RPMI8226 (cell line): ENCODE measurements around the gene QRICH1.

Source experiments
- DNase-seq: peaks from one replicate; pipeline ENCODE4 v3.0.0-alpha.2; 2015

The QRICH1 gene

DNA sequence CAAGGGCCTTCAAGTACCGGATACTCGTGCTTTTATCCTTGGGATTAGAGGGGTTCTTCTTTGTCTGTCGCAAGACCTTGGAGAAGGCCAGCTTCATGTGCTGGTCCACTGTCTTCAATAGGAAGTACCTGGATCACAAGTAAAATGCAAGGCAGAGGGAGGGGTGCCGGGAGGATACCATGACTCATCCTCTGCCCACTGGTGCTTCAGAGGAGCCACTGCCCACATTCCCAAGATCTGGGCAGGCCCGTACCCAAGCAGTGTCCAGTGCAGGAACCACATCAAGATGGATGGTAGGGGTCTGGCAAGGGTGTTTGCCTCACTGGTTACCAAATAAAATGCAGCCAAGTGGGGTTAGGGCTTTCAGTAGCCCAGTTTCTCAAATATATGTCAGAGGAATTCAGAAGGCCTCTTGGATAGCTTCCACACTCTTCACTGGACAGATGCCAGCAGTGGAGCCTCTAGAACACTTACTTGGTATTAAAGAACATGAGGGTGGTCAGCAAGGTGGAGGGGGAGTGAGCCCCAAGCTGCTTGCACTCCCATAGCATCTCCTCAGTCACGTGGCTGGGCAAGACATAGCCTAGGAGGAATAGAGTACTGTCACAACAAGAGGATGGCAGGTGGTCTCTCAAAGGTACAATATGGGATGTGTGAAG lies 61.1 kb downstream of the QRICH1 start:
- no peak for DNase-seq

DNA sequence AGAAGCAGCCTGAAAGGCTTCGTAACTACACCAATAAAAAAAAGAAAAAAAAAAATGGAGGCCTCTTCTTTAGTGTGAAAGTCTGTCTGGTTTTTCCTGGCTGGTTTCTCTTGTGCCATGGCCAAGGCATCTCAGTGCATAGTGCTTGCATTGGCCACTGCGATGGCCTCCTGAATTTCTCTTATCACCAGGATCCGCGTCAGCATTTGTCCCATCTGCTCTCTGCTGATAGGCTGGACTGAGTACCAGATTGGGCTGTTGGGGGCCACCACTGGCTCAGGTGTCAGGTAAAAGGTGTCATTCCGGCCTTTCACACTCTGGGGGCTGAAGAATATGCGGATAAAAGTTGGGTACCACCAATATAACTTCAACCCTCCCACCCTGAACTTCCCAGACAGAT lies 63.5 kb downstream of the QRICH1 start:
- no peak for DNase-seq

DNA sequence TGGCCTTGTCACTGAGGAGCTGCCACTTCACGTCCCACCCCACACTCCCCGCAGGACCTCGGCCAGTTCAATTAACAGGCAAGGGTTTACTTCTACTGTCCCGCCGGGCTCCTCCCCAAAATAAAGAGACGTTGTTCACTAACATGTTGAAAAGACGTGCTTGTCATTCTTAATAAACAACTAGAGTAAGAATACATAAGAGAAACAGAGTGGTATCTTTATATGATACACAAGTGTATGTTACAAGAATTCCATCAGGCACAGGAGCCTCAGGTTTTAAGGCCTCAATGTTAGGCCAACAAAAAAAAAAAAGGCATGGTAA lies 64.3 kb downstream of the QRICH1 start:
- no peak for DNase-seq

DNA sequence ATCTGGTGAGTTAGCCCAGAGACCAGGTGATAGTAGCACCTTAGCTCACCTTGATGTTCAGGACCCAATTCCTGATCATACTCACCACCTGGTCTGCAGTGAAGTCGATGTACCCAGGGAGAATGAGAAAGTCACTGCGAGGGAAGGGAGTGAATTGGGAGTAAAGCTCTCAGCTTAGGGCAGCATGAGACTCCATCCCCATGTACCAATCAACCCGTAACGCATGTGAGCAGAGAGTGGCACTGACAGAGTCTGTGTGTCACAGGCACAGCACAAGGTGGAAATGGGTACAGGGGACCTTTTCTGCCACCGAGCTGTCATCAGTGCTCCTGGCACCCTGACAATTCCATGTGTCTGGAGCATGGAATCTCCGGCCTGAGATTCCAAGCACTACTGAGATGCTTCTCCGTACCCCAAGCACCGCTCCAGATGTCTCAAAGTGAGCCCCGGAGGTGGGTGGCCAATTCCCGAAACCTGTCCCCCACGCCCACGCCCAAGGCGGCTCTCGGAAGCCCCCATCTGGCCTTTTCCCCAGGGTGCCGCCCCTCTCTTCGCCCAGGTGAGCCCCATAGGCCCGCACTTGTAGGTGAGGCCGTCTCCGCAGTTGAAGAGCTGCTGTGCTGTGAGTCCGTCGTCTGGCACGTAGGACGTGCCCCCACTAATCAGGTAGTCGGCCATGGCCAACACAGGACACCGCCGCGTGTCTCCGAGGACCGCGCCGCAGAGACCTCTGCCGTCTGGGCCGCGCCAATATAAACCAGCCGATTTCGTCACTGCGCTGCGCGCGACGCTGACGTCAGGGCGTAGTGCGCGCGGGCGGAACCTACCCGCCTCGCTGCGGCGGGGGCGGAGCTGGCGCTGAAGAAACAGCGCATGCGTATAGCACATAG lies 65.0 kb downstream of the QRICH1 start, which contains the start of gene IMPDH2:
Gene IMPDH2, minus strand, starts transcription at position 726 of the 890 bp plus-strand sequence. Its CDS starts 48 bp downstream, at position 678.
- DNase-seq: peak; percentile 97

DNA sequence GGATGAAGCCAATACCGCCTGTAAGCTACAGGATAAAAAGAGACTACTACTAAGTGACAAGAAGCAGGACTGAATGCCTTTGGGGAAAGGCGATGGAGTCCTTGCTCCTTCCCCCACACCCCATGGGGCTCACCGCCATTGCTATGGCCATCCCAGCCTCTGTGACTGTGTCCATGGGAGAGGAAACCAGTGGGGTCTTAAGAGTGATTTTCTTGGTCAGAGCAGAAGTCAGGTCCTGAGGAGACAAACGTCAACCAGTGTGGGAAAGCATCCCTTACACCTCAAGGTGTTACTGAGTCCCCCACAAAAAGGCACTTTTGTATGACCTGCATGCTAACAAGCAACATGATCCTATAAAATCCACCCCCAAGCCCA lies 65.6 kb downstream of the QRICH1 start:
- DNase-seq: no peak

DNA sequence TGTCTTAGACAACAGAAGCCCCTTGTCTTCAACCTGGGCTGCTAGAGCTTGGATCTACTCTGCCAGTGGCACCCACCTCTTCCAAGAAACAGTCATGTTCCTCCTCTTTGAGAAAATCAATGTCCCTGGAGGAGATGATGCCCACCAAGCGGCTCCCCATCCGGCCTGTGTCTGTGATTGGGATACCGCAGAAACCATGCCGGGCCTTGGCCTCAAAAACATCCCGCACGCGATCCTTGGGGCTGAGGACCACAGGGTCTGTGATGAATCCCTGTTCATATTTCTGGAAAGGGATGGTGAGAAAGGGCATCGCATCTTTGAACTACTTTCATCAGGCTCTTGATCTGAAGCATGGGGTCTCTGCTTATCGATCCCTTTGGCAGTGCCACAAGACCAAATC lies 66.2 kb downstream of the QRICH1 start:
- DNase-seq: no peak

DNA sequence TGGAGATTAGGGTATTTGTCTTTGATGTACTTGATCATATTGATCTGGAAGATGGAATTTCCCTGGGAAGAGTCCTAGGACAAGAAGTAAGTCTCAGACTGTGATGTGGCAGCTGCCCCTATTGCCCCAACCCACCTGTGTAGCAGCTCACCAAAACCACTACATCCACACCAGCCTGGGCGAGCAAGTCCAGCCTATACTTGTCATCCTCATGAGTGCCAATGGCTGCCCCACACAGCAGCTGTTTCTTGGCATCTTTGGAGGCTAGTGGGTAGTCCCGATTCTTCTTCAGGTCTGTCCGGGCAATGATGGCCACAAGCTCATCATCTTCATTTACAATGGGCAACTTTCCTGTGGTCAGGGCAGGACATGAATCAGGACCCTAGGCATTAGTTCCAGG lies 67.3 kb downstream of the QRICH1 start:
- DNase-seq: no peak

DNA sequence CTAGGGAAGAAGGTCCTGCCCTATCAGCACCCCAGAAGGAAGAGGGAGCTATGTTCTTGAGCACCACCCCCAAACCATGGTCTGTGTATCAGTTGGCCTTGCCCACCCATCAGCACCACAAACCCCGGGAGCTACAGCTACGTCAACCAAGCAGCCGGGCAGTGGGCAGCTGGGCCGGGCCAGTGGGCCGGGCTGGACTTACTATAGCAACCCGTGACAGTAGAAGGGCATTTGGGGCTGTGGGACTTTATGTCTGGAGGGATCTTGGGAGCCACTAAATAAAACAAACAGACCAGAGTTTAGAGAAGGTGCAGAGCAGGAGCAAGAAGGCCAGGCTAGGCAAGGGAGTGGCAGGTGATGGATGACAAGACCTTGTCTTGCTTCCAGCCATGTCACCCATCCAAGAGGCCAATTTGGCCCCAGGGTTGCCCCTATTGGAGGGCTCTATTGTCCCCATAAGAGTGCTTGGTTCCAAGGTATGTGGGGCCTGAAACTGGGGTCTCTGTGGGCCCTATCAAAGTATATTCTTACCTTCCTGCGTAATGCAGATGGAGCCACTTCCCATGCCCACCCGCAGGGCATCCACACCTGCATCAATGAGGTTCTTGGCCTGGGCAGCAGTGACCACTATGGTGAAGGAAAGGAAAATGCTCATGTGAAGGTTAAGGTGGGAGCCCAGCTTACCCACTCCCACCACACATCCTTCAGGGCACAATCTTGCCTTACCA lies 67.9 kb downstream of the QRICH1 start:
- DNase-seq: no peak

DNA sequence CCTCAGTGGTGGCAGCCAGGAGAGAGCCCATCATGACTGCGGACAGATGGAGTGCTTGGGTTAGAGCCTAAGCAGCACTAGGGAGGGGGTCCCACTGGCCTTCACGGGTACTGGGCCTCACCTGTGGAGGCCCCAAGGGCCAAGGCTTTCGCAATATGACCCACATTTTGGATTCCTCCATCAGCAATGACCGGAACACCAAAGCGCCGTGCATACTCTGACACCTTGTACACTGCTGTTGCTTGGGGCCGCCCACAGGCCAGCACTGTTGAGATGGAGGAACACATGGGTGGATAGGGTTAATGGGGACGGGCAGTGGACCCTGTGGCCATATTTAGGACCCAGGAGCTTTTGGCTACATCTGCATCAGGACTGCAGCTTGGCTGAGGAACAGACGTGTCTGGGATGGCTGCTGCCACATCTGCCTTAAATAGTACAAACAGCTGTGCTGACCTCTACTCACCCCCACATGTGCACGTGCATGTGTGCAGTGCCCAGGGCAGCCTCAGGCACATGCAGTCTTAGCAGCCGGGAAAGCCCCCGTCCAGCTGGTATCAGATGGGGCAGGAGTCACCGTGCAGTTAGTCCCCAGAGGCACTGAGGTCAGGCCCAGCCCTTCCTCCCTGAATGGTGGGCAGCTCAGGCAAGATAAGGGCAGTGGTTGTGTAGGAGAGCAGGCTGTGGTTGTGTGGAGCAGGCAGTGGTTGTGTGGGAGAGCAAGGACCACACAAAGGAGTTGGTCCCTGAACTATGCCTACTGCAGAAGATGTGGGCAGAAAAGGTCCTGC lies 68.7 kb downstream of the QRICH1 start:
- peak; percentile 53 for DNase-seq

DNA sequence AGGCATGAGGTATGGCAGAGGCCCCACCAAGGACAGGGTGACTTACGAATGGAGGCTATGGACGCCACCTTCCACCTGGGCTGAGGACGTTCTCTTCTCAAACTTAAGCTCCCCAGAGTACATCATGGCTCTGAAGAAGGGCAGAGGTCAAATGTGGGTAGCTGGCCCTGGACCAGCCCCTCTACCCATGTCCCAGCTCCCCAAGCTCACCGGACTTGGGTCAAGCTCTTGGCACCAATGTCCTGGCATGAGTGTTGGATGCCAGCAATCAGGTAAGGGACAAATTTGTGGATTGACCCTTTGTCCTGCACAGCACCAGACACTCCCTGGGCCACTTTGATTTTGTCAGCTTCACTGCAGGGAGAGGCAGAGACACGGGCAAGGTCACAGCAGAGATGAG lies 69.4 kb downstream of the QRICH1 start:
- DNase-seq: no peak

DNA sequence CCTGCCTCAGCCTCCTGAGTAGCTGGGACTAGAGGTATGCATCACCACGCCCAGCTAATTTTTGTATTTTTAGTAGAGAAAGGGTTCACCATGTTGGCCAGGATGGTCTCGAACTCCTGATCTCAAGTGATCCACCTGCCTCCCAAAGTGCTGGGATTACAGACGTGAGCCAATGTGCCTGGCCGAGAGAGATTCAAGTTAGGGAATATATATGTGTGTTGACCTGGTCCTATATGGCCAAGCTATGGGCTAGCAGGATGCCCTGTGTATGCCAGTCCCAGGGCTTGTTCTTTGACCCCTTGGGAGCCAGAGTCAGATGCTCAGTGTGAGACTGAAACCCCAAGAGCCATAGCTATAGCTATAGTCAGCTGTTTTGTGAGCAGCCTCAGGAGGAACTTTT lies 70.1 kb downstream of the QRICH1 start:
- no peak for DNase-seq

DNA sequence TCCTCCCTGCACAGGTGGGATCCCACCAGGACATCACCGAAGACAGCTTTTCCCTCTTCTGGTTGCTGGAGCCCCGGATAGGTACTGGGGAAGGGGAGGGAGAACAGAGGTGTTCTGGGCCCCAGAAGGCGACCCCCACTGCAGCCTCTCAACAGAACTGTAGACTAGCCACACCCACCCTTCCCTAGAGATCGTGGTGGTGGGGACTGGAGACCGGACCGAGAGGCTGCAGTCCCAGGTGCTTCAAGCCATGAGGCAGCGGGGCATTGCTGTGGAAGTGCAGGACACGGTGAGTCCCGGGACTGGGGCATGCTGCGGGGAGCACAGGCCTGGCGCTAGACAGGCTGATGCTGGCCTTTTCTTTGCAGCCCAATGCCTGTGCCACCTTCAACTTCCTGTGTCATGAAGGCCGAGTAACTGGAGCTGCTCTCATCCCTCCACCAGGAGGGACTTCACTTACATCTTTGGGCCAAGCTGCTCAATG lies 71.1 kb downstream of the QRICH1 start:
- peak; percentile 51 for DNase-seq

DNA sequence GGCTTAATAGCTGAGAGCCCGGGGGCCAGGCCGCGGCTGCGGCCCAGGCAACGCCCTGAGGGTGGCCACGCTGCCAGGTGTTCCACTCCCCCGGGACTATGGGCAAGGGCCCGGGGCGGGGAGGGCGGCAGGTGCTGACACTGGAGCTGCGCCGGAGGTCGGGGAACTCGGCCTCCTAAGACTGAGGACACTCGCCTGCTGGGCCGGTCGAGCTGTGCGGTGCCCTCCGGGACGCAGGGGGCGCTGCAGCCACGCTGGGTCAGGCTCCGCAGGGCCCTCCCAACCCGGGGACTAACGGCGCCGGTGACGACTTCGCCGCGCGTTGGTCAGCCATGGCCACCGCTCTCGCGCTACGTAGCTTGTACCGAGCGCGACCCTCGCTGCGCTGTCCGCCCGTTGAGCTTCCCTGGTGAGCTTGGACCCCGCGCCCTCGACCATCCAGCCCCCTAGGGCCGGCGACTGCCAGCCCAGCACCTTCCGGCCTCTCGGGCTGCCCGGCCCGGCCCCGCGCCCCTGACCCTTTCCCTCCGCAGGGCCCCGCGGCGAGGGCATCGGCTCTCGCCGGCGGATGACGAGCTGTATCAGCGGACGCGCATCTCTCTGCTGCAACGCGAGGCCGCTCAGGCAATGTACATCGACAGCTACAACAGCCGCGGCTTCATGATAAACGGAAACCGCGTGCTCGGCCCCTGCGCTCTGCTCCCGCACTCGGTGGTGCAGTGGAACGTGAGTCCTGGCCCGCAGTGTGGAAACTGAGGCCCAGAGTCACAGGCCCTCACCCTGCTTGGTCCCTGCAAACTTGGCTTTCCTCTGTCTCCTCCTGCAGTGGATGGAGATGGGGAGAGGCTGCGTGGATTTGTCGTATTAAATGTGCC lies 71.8 kb downstream of the QRICH1 start, which contains the start of gene NDUFAF3:
Gene NDUFAF3, plus strand, starts transcription at position 309 of the 875 bp plus-strand sequence. Its CDS starts 24 bp downstream, at position 333.
- DNase-seq: peak; percentile 96

DNA sequence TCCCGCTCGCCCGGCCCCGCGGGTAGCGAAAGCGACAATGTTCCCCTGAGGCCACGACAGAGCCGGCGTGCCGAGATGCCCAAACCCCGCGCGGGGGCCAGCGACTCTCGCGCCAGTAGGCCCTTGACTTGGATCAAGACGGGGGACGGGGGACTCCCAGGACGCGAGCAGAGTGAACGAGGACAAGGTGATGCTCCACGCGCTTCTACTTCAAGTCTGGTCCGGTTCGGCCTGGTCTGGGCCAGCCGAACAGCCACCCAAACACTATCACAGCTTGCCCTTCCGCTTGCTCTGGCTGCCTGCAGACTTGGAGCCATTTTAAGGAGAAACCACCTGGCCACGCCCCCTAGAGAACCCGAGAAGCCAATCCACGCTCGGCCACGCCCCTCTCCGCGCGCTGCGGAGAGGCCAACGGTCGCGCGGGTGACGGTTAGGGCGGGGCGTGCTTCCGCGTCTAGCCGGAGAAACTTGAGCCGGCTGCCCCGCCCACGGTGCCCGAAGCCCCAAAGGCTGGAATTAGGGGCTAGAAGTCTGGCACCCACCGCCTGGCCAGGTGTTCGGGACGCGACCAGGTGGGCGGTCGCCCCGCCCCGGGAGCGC lies 72.6 kb downstream of the QRICH1 start:
- peak; percentile 99 for DNase-seq

DNA sequence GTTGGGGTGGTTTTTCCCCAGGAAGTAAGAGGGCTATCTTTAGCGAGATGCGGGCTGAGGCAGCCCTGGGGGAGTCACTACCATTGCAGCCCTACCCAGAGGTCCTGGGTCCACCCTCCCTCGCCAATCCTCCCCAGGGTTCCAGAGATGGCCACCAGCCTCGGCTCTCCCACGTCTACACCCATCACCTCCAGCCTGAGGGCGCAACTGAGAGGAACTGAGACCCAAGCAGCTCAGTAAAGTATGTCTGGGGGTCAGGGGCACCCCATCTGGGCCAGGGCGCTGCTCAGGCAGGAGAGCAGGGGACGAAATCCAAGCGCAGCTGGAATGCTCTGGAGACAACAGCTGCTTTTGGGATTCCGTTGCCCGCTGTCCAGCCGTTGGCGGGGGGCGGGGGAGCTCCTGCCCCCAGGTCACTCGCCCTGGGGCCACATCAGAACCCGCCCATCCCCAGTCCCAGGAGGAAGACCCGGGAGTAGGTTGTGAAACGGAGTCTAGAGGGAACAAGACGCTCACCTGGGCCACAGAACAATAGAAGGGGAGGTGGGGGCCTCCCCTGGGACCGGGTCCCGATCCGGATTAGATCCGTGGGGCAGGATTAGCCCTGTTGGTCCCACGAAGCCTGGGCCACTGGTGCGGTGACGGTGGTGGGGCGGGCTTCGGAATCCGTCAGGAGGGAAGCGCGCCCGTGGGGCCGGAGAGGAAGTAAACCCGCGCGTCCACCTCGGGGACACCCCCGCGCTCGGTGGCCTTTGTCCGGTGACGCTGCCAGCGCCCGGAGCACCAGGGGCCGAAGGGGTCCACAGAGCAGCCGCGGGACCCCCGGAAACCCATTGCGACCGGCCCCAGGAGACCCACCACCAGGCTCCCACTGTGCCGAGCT lies 73.3 kb downstream of the QRICH1 start:
- DNase-seq: peak; percentile 62

DNA sequence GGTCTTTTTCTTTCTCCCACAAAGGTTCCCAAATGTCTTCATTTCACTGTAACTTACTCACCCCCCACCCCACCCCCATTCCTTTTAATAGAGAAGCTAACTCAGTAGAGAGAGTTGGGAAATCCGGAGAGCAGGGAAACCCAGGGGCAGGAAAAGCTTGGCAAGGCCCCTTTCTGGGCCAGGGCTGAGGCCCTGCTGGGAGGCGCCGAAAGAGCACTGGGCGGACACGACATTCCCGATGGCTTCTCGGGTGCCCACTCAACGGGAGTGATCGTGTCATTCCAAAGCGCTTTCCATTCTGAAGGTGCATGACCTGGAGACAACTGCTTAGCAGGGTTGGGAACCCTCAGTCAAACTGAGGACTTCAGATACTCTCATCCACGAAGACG lies 73.9 kb downstream of the QRICH1 start:
- DNase-seq: no peak

DNA sequence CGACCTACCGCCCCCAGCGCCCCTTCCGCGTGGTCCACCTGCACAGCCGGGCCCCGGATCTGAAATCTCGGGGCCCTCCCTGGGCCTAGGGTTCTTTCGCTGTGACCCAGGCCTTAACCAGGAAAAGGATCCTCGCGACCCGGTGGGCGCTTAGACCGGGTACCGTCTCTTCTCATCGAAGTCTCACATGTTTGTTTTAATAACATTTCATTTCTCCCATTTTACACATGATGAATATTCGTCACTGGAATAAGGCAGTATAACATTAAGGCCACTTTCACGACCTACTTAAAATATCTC lies 75.2 kb downstream of the QRICH1 start:
- DNase-seq: no peak

DNA sequence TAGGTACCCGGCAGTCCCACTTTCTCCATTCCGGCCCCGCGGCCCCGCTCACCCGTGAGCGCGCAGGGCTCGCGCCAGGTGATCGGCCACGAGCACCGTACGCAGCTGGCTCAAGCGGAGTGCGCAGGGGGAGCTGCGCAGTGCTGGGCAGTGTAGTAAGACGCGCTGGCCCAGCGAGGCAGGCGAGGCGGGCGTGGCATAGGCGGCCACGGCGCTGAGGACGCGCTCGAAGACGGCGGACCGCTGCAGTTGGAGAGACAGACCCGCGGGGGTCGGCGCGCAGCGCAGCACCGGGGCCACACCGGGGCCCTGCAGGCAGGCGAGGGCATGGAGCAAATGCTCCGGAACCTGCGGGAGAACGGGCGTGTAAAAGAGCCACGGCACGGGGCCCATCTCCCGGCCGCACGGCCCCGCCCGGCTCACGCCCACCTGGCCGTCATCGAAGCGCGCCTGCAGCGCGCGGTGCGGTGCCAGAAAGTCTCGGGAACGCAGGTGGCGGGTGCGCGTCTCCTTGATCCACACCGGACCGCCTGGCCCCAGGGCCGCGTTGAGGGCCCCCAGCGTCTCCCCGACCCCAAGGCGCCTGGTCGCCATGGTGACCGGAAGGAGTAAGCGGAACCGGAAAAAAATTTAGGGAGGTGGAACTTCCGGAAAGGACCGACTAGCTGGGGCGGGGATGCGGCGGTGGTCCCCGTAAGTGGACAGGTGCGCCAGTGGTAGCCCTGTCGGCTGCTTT lies 75.7 kb downstream of the QRICH1 start, which contains the start of gene DALRD3:
Gene DALRD3, minus strand, starts transcription at position 610 of the 736 bp plus-strand sequence. Its CDS starts 16 bp downstream, at position 594.
- peak; percentile 77 for DNase-seq

DNA sequence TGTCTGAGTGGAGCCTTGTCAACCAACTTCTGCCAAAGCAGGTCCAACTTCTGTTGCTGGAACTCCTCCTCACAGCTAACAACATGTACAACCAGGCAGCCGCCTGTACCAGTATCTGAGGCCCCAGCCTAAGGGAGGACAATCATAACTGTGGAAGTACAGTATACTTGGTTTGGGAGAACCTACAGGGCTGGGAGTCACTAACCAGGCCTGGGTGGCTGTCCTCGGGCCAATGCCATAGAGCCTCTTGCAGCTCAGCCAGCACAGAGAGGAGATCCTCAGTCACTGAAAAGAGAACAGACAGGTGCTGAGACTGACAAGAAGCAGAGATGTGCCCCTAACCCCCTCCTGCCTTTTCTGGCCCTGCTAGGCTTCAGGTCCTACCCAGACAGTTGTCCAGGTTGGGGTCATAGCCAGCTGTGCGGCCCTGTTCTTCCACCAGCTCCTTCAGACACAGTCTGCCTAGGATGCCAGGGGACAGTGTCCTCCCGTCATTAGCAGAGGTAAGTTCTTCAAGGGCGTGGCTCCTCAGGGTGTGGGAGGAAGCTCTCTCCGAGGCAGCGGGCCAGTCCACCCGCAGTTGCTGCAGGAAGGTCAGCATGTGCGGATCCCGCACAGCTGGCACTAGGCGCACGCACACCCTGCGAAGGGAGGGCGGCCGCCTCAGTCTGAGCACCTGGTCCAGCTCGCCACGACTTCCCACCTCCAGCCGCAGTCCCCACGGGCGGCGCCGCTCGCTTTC lies 76.5 kb downstream of the QRICH1 start:
- peak; percentile 78 for DNase-seq
